Loucy (cell line): ENCODE results near the gene LPO.

ENCODE experiments used
- H2AFZ ChIP-seq: fragments of 200-600 bp; sonication (generic); 2 replicates; pipeline ENCODE4 v1.6.0; 2016; ENCODE audit warnings: antibody characterized with exemption, mild to moderate bottlenecking, low read length, moderate library complexity
- H3F3A ChIP-seq: fragments of 200-600 bp; 2 replicates; pipeline ENCODE4 v1.6.0; 2016; ENCODE audit warnings: antibody characterized with exemption, low read depth, mild to moderate bottlenecking
- H3K27me3 ChIP-seq: fragments of 200-600 bp; sonication (generic); 2 replicates; pipeline ENCODE4 v1.6.1; 2014; ENCODE audit warnings: low read length, mild to moderate bottlenecking; ENCODE audit not compliant: insufficient read depth, poor library complexity, severe bottlenecking
- H3K36me3 ChIP-seq: fragments of 200-600 bp; sonication (generic); 2 replicates; pipeline ENCODE4 v1.6.1; 2016; ENCODE audit warnings: low read length; ENCODE audit not compliant: insufficient read depth
- H3K4me1 ChIP-seq: fragments of 200-600 bp; sonication (generic); 2 replicates; pipeline ENCODE4 v1.5.1; 2014; ENCODE audit warnings: low read length, mild to moderate bottlenecking; ENCODE audit not compliant: insufficient read depth, poor library complexity, severe bottlenecking
- H3K4me2 ChIP-seq: fragments of 200-600 bp; sonication (generic); 2 replicates; pipeline ENCODE4 v1.6.0; 2014; ENCODE audit warnings: antibody characterized with exemption, low read length, low read depth, mild to moderate bottlenecking; ENCODE audit not compliant: poor library complexity, severe bottlenecking
- H3K4me3 ChIP-seq: fragments of 200-600 bp; sonication (generic); 2 replicates; pipeline ENCODE4 v1.5.1; 2014; ENCODE audit warnings: low read length, mild to moderate bottlenecking, mixed read lengths; ENCODE audit not compliant: poor library complexity, severe bottlenecking
- H3K79me2 ChIP-seq: fragments of 200-600 bp; sonication (generic); 2 replicates; pipeline ENCODE4 v1.6.1; 2014; ENCODE audit warnings: low read length; ENCODE audit not compliant: insufficient read depth
- H3K9ac ChIP-seq: fragments of 200-600 bp; sonication (generic); 2 replicates; pipeline ENCODE4 v1.6.0; 2014; ENCODE audit warnings: mild to moderate bottlenecking, low read depth, low read length, moderate library complexity; ENCODE audit not compliant: poor library complexity, severe bottlenecking
- H3K9me2 ChIP-seq: fragments of 200-600 bp; sonication (generic); replicated peaks from 2 replicates; pipeline ENCODE4 v1.6.1; 2016; ENCODE audit warnings: low read depth, low read length, mixed read lengths
- H3K9me3 ChIP-seq: fragments of 200-600 bp; sonication (generic); 2 replicates; pipeline ENCODE4 v1.6.1; 2014; ENCODE audit warnings: mild to moderate bottlenecking, antibody characterized with exemption, low read length, low read depth; ENCODE audit not compliant: insufficient read depth
- H4K20me1 ChIP-seq: fragments of 200-600 bp; sonication (generic); 2 replicates; pipeline ENCODE4 v1.6.0; 2014; ENCODE audit warnings: antibody characterized with exemption, low read length, mild to moderate bottlenecking; ENCODE audit not compliant: insufficient read depth, poor library complexity, severe bottlenecking
- CTCF ChIP-seq: fragments of 200-600 bp; sonication (generic); conservative IDR thresholded peaks from 2 replicates; pipeline ENCODE4 v1.5.1; 2014; ENCODE audit warnings: mild to moderate bottlenecking, antibody characterized with exemption, low read length
- EZH2phosphoT487 ChIP-seq: fragments of 200-600 bp; IDR thresholded peaks from 2 replicates; pipeline ENCODE4 v1.6.1; 2018; ENCODE audit warnings: antibody characterized with exemption, mild to moderate bottlenecking, moderate library complexity, borderline replicate concordance

Gene LPO

GRCh38 chr17:58294034-58294433 lies 55.6 kb downstream of the LPO start:
- H3F3A ChIP-seq, result no peaks in the 10 kb centered on the region
- no peaks in the 10 kb centered on the region for H3K9me2 ChIP-seq
- H3K4me2 ChIP-seq, result no peak overlapping the region
- H3K36me3 ChIP-seq, result no peaks in the 10 kb centered on the region
- H4K20me1 ChIP-seq, result no peaks in the 10 kb centered on the region
- no peak overlapping the region for H2AFZ ChIP-seq
- H3K9ac ChIP-seq, result no peak overlapping the region
- no peaks in the 10 kb centered on the region for H3K79me2 ChIP-seq
- no peak overlapping the region for H3K4me3 ChIP-seq
- H3K27me3 ChIP-seq, result no peaks in the 10 kb centered on the region
- H3K9me3 ChIP-seq, result no peaks in the 10 kb centered on the region
- peaks cover 8% of the 10 kb centered on the region for H3K4me1 ChIP-seq
- TF ChIP-seq CTCF (no peak), EZH2phosphoT487 (no peak)

GRCh38 chr17:58300336-58300735 lies 62.0 kb downstream of the LPO start:
- H4K20me1 ChIP-seq, result no peaks in the 10 kb centered on the region
- no peak overlapping the region for H3K4me3 ChIP-seq
- no peak overlapping the region for H2AFZ ChIP-seq
- TF ChIP-seq CTCF (no peak), EZH2phosphoT487 (no peak)
- H3K4me1 ChIP-seq, result no peaks in the 10 kb centered on the region
- H3F3A ChIP-seq, result no peaks in the 10 kb centered on the region
- H3K4me2 ChIP-seq, result no peak overlapping the region
- no peaks in the 10 kb centered on the region for H3K27me3 ChIP-seq
- H3K9me3 ChIP-seq, result no peaks in the 10 kb centered on the region
- H3K36me3 ChIP-seq, result peaks cover 14% of the 10 kb centered on the region; the same call in 1 of the 2 replicates
- no peak overlapping the region for H3K9ac ChIP-seq
- H3K9me2 ChIP-seq, result no peaks in the 10 kb centered on the region
- no peaks in the 10 kb centered on the region for H3K79me2 ChIP-seq

- Histone ChIP-seq H3K36me3 (peaks cover 14% of the 10 kb centered on the region; the same call in 1 of the 2 replicates), H3K9ac (no peak overlapping the region), H3K4me2 (no peak overlapping the region), H4K20me1 (no peaks in the 10 kb centered on the region), H3K27me3 (no peaks in the 10 kb centered on the region), H2AFZ (no peak overlapping the region), H3K79me2 (no peaks in the 10 kb centered on the region), H3K9me2 (no peaks in the 10 kb centered on the region), H3K4me1 (no peaks in the 10 kb centered on the region), H3F3A (no peaks in the 10 kb centered on the region), H3K4me3 (no peak overlapping the region), H3K9me3 (no peaks in the 10 kb centered on the region)
- TF ChIP-seq CTCF (no peak), EZH2phosphoT487 (no peak)
These were observed 63.2 kb downstream of the LPO start for GRCh38 chr17:58301504-58302150.
